H9 (cell line): ENCODE results near the gene GOLGA8H. TPM values are rescaled to one million over a fixed set of nuclear protein-coding genes. Genes with fewer than 3 reads are reported as not detected.
"Not testable (repeated sequence)": the region's sequence is repeated elsewhere in the genome, so short reads cannot be mapped to it uniquely, and the experiment has no call there.

Experiments
- DNase-seq: peaks from one replicate; pipeline ENCODE4 v3.0.0-alpha.2; 2017
- H2AFZ ChIP-seq: one replicate; pipeline ENCODE4 v1.6.1; 2013; ENCODE audit warnings: mild to moderate bottlenecking, low read length, control low read depth, moderate library complexity
- H2AK5ac ChIP-seq: 2 replicates; pipeline ENCODE4 v1.6.1; 2013; ENCODE audit warnings: low read length, control low read depth, mixed read lengths; ENCODE audit not compliant: insufficient read length
- H2BK120ac ChIP-seq: one replicate; pipeline ENCODE4 v1.6.1; 2013; ENCODE audit warnings: low read depth, mild to moderate bottlenecking, low read length, control low read depth, inconsistent platforms; ENCODE audit not compliant: poor library complexity, severe bottlenecking
- H2BK12ac ChIP-seq: 2 replicates; pipeline ENCODE4 v1.6.1; 2013; ENCODE audit warnings: low read length, control low read depth, mixed read lengths, low read depth; ENCODE audit not compliant: insufficient read length
- H2BK15ac ChIP-seq: 2 replicates; pipeline ENCODE4 v1.6.1; 2013; ENCODE audit warnings: low read depth, low read length, control low read depth
- H2BK20ac ChIP-seq: one replicate; pipeline ENCODE4 v1.6.1; 2013; ENCODE audit warnings: low read depth, mild to moderate bottlenecking, low read length, control low read depth, inconsistent platforms; ENCODE audit not compliant: poor library complexity, severe bottlenecking
- H2BK5ac ChIP-seq: 2 replicates; pipeline ENCODE4 v1.6.1; 2013; ENCODE audit warnings: low read length, control low read depth, mixed read lengths; ENCODE audit not compliant: insufficient read length
- H3K14ac ChIP-seq: 2 replicates; pipeline ENCODE4 v1.6.1; 2013; ENCODE audit warnings: low read length, control low read depth; ENCODE audit not compliant: insufficient read depth
- H3K18ac ChIP-seq: 2 replicates; pipeline ENCODE4 v1.6.1; 2013; ENCODE audit warnings: low read depth, mild to moderate bottlenecking, mixed read lengths, low read length, control low read depth; ENCODE audit not compliant: insufficient read length
- H3K23ac ChIP-seq: 2 replicates; pipeline ENCODE4 v1.6.1; 2013; ENCODE audit warnings: low read length, control low read depth, mixed read lengths, low read depth; ENCODE audit not compliant: insufficient read length
- H3K23me2 ChIP-seq: 2 replicates; pipeline ENCODE4 v1.6.1; 2013; ENCODE audit warnings: low read depth, mild to moderate bottlenecking, mixed read lengths, low read length, control low read depth; ENCODE audit not compliant: insufficient read length, poor library complexity, severe bottlenecking
- H3K27ac ChIP-seq: 2 replicates; pipeline ENCODE4 v1.5.1; 2013; ENCODE audit warnings: low read length, control low read depth, mixed read lengths, low read depth; ENCODE audit not compliant: insufficient read length
- H3K27me3 ChIP-seq: 2 replicates; pipeline ENCODE4 v1.6.1; 2013; ENCODE audit warnings: low read length, control low read depth, inconsistent platforms; ENCODE audit not compliant: insufficient read depth
- H3K4ac ChIP-seq: 2 replicates; pipeline ENCODE4 v1.6.1; 2013; ENCODE audit warnings: low read depth, mild to moderate bottlenecking, control low read depth, inconsistent platforms, low read length, moderate library complexity
- H3K4me1 ChIP-seq: 2 replicates; pipeline ENCODE4 v1.6.1; 2013; ENCODE audit warnings: low read length, control low read depth, inconsistent platforms; ENCODE audit not compliant: insufficient read depth
- H3K4me2 ChIP-seq: 2 replicates; pipeline ENCODE4 v1.6.1; 2013; ENCODE audit warnings: low read length, control low read depth, mixed read lengths; ENCODE audit not compliant: insufficient read length, insufficient read depth
- H3K56ac ChIP-seq: 2 replicates; pipeline ENCODE4 v1.6.1; 2013; ENCODE audit warnings: low read depth, mild to moderate bottlenecking, mixed read lengths, low read length, control low read depth; ENCODE audit not compliant: insufficient read length
- H3K79me1 ChIP-seq: 2 replicates; pipeline ENCODE4 v1.6.1; 2013; ENCODE audit warnings: low read depth, mild to moderate bottlenecking, moderate library complexity, low read length, control low read depth, inconsistent platforms; ENCODE audit not compliant: insufficient read depth, poor library complexity, severe bottlenecking
- H3K79me2 ChIP-seq: 2 replicates; pipeline ENCODE4 v1.6.1; 2013; ENCODE audit warnings: low read length, control low read depth, inconsistent platforms; ENCODE audit not compliant: insufficient read depth
- H3K9ac ChIP-seq: 2 replicates; pipeline ENCODE4 v1.6.1; 2013; ENCODE audit warnings: low read length, control low read depth, mixed read lengths; ENCODE audit not compliant: insufficient read length; ENCODE audit errors: extremely low read depth
- H3K9me3 ChIP-seq: one replicate; pipeline ENCODE4 v1.6.1; 2013; ENCODE audit warnings: low read depth, low read length, inconsistent platforms; ENCODE audit not compliant: control insufficient read depth
- H3T11ph ChIP-seq: one replicate; pipeline ENCODE4 v1.6.1; 2013; ENCODE audit warnings: mild to moderate bottlenecking, low read length, control low read depth, inconsistent platforms
- H4K20me1 ChIP-seq: one replicate; pipeline ENCODE4 v1.6.1; 2013; ENCODE audit not compliant: control insufficient read depth, insufficient read length, insufficient read depth
- H4K5ac ChIP-seq: 2 replicates; pipeline ENCODE4 v1.6.1; 2013; ENCODE audit warnings: low read depth, mild to moderate bottlenecking, mixed read lengths, low read length, control low read depth; ENCODE audit not compliant: insufficient read length
- H4K8ac ChIP-seq: replicated peaks from 2 replicates; pipeline ENCODE4 v1.6.1; 2013; ENCODE audit warnings: low read length, control low read depth, mixed read lengths, low read depth; ENCODE audit not compliant: insufficient read length
- H4K91ac ChIP-seq: 2 replicates; pipeline ENCODE4 v1.6.1; 2013; ENCODE audit warnings: low read depth, mild to moderate bottlenecking, moderate library complexity, mixed read lengths, low read length, control low read depth; ENCODE audit not compliant: insufficient read length
- H3K27ac Mint-ChIP-seq, 3 experiments: 2 replicates in 2 of 3; 3 replicates in 1 of 3; pipeline ENCODE4 v1.8.0; 2020 to 2021; ENCODE audit warnings: mixed read lengths in 3 of 3, mild to moderate bottlenecking in 1 of 3, moderate library complexity in 1 of 3
- H3K27me3 Mint-ChIP-seq: 2 replicates; pipeline ENCODE4 v1.8.0; 2021; ENCODE audit warnings: low read depth, mild to moderate bottlenecking, moderate library complexity, mixed read lengths
- H3K36me3 Mint-ChIP-seq, 3 experiments: 2 replicates in 2 of 3; 3 replicates in 1 of 3; pipeline ENCODE4 v1.8.0; 2020 to 2021; ENCODE audit warnings: low read depth in 3 of 3, mixed read lengths in 3 of 3; ENCODE audit not compliant: insufficient read depth in 1 of 3
- H3K4me1 Mint-ChIP-seq, 2 experiments: 2 replicates each; pipeline ENCODE4 v1.8.0; 2020; ENCODE audit warnings: mixed read lengths in 2 of 2
- H3K4me3 Mint-ChIP-seq, 2 experiments: 2 replicates in 1 of 2; 3 replicates in 1 of 2; pipeline ENCODE4 v1.8.0; 2020 to 2021; ENCODE audit warnings: mild to moderate bottlenecking in 2 of 2, mixed read lengths in 2 of 2, moderate library complexity in 1 of 2
- H3K9me3 Mint-ChIP-seq, 2 experiments: 2 replicates in 1 of 2; 3 replicates in 1 of 2; pipeline ENCODE4 v1.8.0; 2020; ENCODE audit warnings: mild to moderate bottlenecking in 2 of 2, mixed read lengths in 2 of 2, moderate library complexity in 1 of 2
- CTCF ChIP-seq: fragments of 200-600 bp; sonication (generic); conservative IDR thresholded peaks from 3 replicates; pipeline ENCODE4 v1.8.0; 2021; ENCODE audit warnings: antibody characterized with exemption, mild to moderate bottlenecking
- WGBS: extraction: QIAGEN DNeasy Blood & Tissue Kit; methylation state at CpG from one replicate; pipeline ENCODE4 v1.1.7; 2013; ENCODE audit warnings: missing lambda C conversion rate, low lambda C conversion rate, mixed read lengths; ENCODE audit not compliant: insufficient read length; ENCODE audit errors: extremely low coverage; 5-methylcytosine and 5-hydroxymethylcytosine counted together
- total RNA-seq: library from RNA; stranded (reverse); gene quantifications from 2 replicates; pipeline ENCODE4 v1.2.1, GENCODE V29; 2021

GOLGA8H gene
- total RNA-seq, 1 experiment from 2014 or later, result 0.94 TPM

GRCh38 chr15:30661154-30661553 is 57.3 kb downstream of the GOLGA8H start:
- not testable (repeated sequence) for H3K18ac ChIP-seq, H3K9me3 Mint-ChIP-seq, H4K20me1 ChIP-seq, H3K4me2 ChIP-seq, H4K8ac ChIP-seq, H3K4ac ChIP-seq, H3T11ph ChIP-seq, H3K4me1 ChIP-seq, H3K9ac ChIP-seq, H2AFZ ChIP-seq, H3K14ac ChIP-seq, H3K9me3 ChIP-seq, H3K56ac ChIP-seq, H2BK12ac ChIP-seq, H3K27me3 ChIP-seq, H4K5ac ChIP-seq, H2BK20ac ChIP-seq, H2BK5ac ChIP-seq, H3K23me2 ChIP-seq, H3K79me1 ChIP-seq, H2AK5ac ChIP-seq, H3K79me2 ChIP-seq, H3K4me1 Mint-ChIP-seq, H4K91ac ChIP-seq, H2BK120ac ChIP-seq, DNase-seq, H3K4me3 Mint-ChIP-seq, H3K23ac ChIP-seq, H3K27me3 Mint-ChIP-seq, H2BK15ac ChIP-seq, H3K27ac ChIP-seq
- Mint-ChIP-seq H3K27ac (peak overlapping the region in 1 of 3 experiments; percentile 44; a peak in 1 of 7 replicates), H3K36me3 (peaks cover 5 to 19% (median 17%) of the 10 kb centered on the region in 3 experiments; a peak in 6 of 7 replicates)
- TF ChIP-seq CTCF, result peak; percentile 65
- WGBS, result no CpG with 5 or more reads among the region's 1 CpG

Other genes starting within 250 kb of the GOLGA8H start
- 2.4 and 4.3 TPM in 2 replicates for gene CHRFAM7A, start 210.5 kb upstream of the GOLGA8H start, total RNA-seq
- gene GOLGA8R, start 189.8 kb upstream of the GOLGA8H start, total RNA-seq, result 0.20 and 0.26 TPM in 2 replicates
- not detected in 2 replicates for gene GOLGA8Q, start 52.0 kb upstream of the GOLGA8H start, total RNA-seq